GM12878 (cell line): ENCODE data around the gene ACVR2A. TPM values are rescaled to one million over a fixed set of nuclear protein-coding genes. Genes with fewer than 3 reads are reported as not detected.

Experiments used
- ATAC-seq: fragments of 200-7000 bp; cut with Tn5 transposase; 3 replicates; pipeline ENCODE4 v1.9.1; 2020; ENCODE audit warnings: mild to moderate bottlenecking, moderate library complexity
- BruUV-seq: library from RNA; stranded (reverse); fragments of 400-500 nt; replicated peaks from 2 replicates; lab custom pipeline; 2021; lab: Mats Ljungman, UMichigan
- CTCF ChIA-PET: fragments of 300-600 bp; sonication (Branson Sonifier 250); formaldehyde crosslinking; extraction: SDS; loops from one replicate; lab custom pipeline; 2021; ENCODE audit warnings: inconsistent platforms; lab: Yijun Ruan, JAX
- POLR2A ChIA-PET: fragments of 350-600 bp; formaldehyde crosslinking; extraction: SDS; loops from one replicate; lab custom pipeline; 2021; ENCODE audit warnings: inconsistent platforms; lab: Charles Lee
- RAD21 ChIA-PET: fragments of 300-600 bp; sonication (Branson Sonifier 250); formaldehyde crosslinking; loops from one replicate; lab custom pipeline; 2023; ENCODE audit warnings: antibody characterized with exemption; ENCODE audit not compliant: unreplicated experiment; lab: Charles Lee
- SMC1A ChIA-PET: fragments of 300-600 bp; sonication (Branson Sonifier 250); formaldehyde crosslinking; loops from one replicate; lab custom pipeline; 2023; ENCODE audit not compliant: unreplicated experiment, uncharacterized antibody; lab: Charles Lee
- DNase-seq: peaks from one replicate; pipeline ENCODE4 v3.0.0-alpha.2; 2011; ENCODE audit warnings: low read depth, low spot score
- FAIRE-seq: peaks from 3 replicates; lab custom pipeline; 2011; peaks lifted over from hg19 to GRCh38; lab: Jason Lieb, UNC
- H2AFZ ChIP-seq: 2 replicates; pipeline ENCODE4 v1.6.0; 2011; ENCODE audit warnings: low read depth, low read length, control low read depth; ENCODE audit not compliant: control insufficient read depth
- H3K27ac ChIP-seq: 2 replicates; pipeline ENCODE4 v1.5.1; 2011; ENCODE audit warnings: control low read depth; ENCODE audit not compliant: control insufficient read depth, insufficient read depth
- H3K27me3 ChIP-seq, 2 experiments: replicated peaks in 1 of 2; 2 replicates each; pipeline versions ENCODE4 v1.6.0 to v1.6.1; 2011; ENCODE audit warnings: low read length in 1 of 2; ENCODE audit not compliant: control insufficient read depth in 2 of 2, insufficient read depth in 2 of 2
- H3K36me3 ChIP-seq, 2 experiments: 2 replicates each; pipeline ENCODE4 v1.5.1; 2011; ENCODE audit warnings: low read length in 1 of 2; ENCODE audit not compliant: control insufficient read depth in 2 of 2, insufficient read depth in 2 of 2
- H3K4me1 ChIP-seq: 2 replicates; pipeline ENCODE4 v1.6.1; 2011; ENCODE audit warnings: mild to moderate bottlenecking, low read length, moderate library complexity, mixed read lengths; ENCODE audit not compliant: control insufficient read depth, insufficient read depth
- H3K4me2 ChIP-seq: 2 replicates; pipeline ENCODE4 v1.6.0; 2011; ENCODE audit warnings: control low read depth; ENCODE audit not compliant: control insufficient read depth, insufficient read depth
- H3K4me3 ChIP-seq: fragments of 200-600 bp; sonication (generic); 2 replicates; pipeline ENCODE4 v1.5.1; 2016
- H3K79me2 ChIP-seq: 2 replicates; pipeline ENCODE4 v1.6.0; 2011; ENCODE audit warnings: low read length; ENCODE audit not compliant: control insufficient read depth, insufficient read depth
- H3K9ac ChIP-seq: 2 replicates; pipeline ENCODE4 v1.8.0; 2011; ENCODE audit warnings: low read length, control low read depth, mixed read lengths; ENCODE audit not compliant: control insufficient read depth, insufficient read depth
- H3K9me3 ChIP-seq: replicated peaks from 3 replicates; pipeline ENCODE4 v1.5.1; 2011; ENCODE audit warnings: mild to moderate bottlenecking, low read length; ENCODE audit not compliant: control insufficient read depth, insufficient read depth
- H4K20me1 ChIP-seq: 2 replicates; pipeline ENCODE4 v1.6.0; 2011; ENCODE audit not compliant: control insufficient read depth, insufficient read depth
- CBX5 ChIP-seq: sonication (generic); IDR thresholded peaks from 2 replicates; pipeline ENCODE4 v1.6.1; 2016; ENCODE audit warnings: low read depth, moderate library complexity, mild to moderate bottlenecking, inconsistent platforms
- LARP7 ChIP-seq: fragments of 450-650 bp; IDR thresholded peaks from 2 replicates; pipeline ENCODE4 v1.6.1; 2017; ENCODE audit warnings: mild to moderate bottlenecking
- NFYA ChIP-seq: IDR thresholded peaks from 2 replicates; pipeline ENCODE4 v1.6.1; 2011; ENCODE audit warnings: low read depth, mild to moderate bottlenecking, low read length, improper control_type of control experiment, borderline replicate concordance
- NRF1 ChIP-seq: conservative IDR thresholded peaks from 2 replicates; pipeline ENCODE4 v1.6.1; 2011; ENCODE audit warnings: mild to moderate bottlenecking, low read depth, low read length, improper control_type of control experiment
- PAX8 ChIP-seq: fragments of 450-650 bp; IDR thresholded peaks from 2 replicates; pipeline ENCODE4 v1.6.1; 2017; ENCODE audit warnings: mild to moderate bottlenecking, moderate library complexity
- POU2F2 ChIP-seq: IDR thresholded peaks from 3 replicates; pipeline ENCODE4 v1.6.1; 2011; ENCODE audit warnings: low read depth, mild to moderate bottlenecking, low read length, borderline replicate concordance
- SMARCA5 ChIP-seq: fragments of 450-650 bp; IDR thresholded peaks from 2 replicates; pipeline ENCODE4 v1.6.1; 2017; ENCODE audit warnings: mild to moderate bottlenecking
- SP1 ChIP-seq: IDR thresholded peaks from one replicate; pipeline ENCODE4 v1.6.1; 2011; ENCODE audit warnings: low read depth, low read length
- TCF7 ChIP-seq: IDR thresholded peaks from 2 replicates; pipeline ENCODE4 v1.6.1; 2014; ENCODE audit warnings: antibody characterized with exemption, borderline replicate concordance
- WGBS: methylation state at CpG from one replicate; pipeline ENCODE4 v1.1.6; 2016; ENCODE audit warnings: low lambda C conversion rate; ENCODE audit not compliant: insufficient replicate concordance, insufficient coverage; ENCODE audit errors: missing lambda C conversion rate; 5-methylcytosine and 5-hydroxymethylcytosine counted together
- in situ Hi-C: fragments of 300-500 bp; cut with MboI; formaldehyde crosslinking; loops from 9 replicates; pipeline ENCODE4 v1.14.3; 2018; ENCODE audit warnings: mixed read lengths
- intact Hi-C: fragments of 100-400 bp; cut with micrococcal nuclease; formaldehyde crosslinking; loops from one replicate; pipeline ENCODE4 v1.14.2; 2022; ENCODE audit not compliant: unreplicated experiment
- polyA plus RNA-seq, 11 experiments: library from polyadenylated mRNA; depleted of rRNA in 4 of 11; unstranded in 6 of 11; stranded (reverse) in 5 of 11; fragments of >200 nt; fragmentation: Nextera tagmentation in 4 of 11; fragmentation: Illumina TruSeq in 1 of 11; extraction: Ambion mirVana in 4 of 11; extraction: Trizol in 1 of 11; gene quantifications; 1 replicate in 1 of 11; 2 replicates in 10 of 11; pipeline versions ENCODE4 v1.2.1 to v1.2.3, GENCODE V29; 2011 to 2016; ENCODE audit warnings: inconsistent platforms in 2 of 11, missing spikeins in 2 of 11, low read depth in 1 of 11
- total RNA-seq, 4 experiments: library from RNA; depleted of rRNA in 3 of 4; stranded (reverse); fragments of >200 nt in 3 of 4; fragmentation: Illumina TruSeq in 1 of 4; extraction: Trizol in 1 of 4; gene quantifications; 2 replicates each; pipeline versions ENCODE4 v1.2.1 to v1.2.3, GENCODE V29; 2013 to 2021
- TF ChIP-seq, protein P1 (sequence below): fragments of 450-650 bp; formaldehyde crosslinking; IDR thresholded peaks from 2 replicates; pipeline ENCODE4 v1.5.0; 2022; ENCODE audit warnings: mild to moderate bottlenecking, missing genetic modification characterization

ACVR2A gene
- total and polyA plus RNA-seq, 10 of the 15 experiments (the other 5 are each of a cell fraction or from before 2014, with no cell fraction given), result 0.42 to 3.0 (median 1.7) TPM

DNA sequence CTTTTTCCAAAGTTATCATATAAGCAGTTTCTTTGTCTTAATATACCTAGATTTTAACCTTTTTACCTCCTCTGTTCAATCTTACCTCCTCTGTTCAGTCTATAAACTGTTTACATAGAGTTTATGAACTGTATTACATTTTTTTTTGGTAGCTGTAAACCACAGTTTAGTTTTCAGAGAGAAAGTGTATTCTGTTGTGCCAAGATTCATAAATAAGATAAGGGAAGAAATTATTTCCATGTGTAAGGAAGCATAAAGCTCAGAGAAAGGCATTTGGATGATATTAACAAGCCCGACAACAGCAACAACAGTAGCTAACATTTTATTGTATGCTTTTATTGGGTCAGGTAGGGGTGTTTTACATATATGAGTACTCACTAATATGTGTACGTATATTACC is 71.2 kb downstream of the ACVR2A start (continued):
- TF ChIP-seq, protein P1, sequence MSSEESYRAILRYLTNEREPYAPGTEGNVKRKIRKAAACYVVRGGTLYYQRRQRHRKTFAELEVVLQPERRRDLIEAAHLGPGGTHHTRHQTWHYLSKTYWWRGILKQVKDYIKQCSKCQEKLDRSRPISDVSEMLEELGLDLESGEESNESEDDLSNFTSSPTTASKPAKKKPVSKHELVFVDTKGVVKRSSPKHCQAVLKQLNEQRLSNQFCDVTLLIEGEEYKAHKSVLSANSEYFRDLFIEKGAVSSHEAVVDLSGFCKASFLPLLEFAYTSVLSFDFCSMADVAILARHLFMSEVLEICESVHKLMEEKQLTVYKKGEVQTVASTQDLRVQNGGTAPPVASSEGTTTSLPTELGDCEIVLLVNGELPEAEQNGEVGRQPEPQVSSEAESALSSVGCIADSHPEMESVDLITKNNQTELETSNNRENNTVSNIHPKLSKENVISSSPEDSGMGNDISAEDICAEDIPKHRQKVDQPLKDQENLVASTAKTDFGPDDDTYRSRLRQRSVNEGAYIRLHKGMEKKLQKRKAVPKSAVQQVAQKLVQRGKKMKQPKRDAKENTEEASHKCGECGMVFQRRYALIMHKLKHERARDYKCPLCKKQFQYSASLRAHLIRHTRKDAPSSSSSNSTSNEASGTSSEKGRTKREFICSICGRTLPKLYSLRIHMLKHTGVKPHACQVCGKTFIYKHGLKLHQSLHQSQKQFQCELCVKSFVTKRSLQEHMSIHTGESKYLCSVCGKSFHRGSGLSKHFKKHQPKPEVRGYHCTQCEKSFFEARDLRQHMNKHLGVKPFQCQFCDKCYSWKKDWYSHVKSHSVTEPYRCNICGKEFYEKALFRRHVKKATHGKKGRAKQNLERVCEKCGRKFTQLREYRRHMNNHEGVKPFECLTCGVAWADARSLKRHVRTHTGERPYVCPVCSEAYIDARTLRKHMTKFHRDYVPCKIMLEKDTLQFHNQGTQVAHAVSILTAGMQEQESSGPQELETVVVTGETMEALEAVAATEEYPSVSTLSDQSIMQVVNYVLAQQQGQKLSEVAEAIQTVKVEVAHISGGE, result no peak
- TF ChIP-seq PAX8 (no peak), TCF7 (no peak), SMARCA5 (no peak), NFYA (no peak), NRF1 (no peak), CBX5 (no peak), LARP7 (no peak)

DNA sequence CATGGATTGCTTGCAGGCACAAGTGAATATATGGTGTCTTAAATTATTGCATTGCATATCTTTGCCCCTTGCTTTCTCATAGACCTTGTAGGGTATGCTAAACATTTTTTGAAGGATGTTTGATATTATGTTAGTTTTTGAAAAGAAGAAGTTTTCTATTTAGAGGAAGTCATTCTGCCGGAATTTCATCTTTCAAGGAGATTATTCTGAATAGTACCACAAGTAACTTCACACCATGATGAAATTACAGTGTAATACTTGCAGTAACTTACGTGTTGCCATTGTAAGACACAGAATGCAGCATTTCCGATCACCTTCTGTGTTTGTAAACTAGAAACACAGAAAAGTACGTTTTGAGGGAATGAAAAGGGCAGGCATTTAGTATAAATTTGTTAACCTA is 71.9 kb downstream of the ACVR2A start:
- RAD21 ChIA-PET, result interaction anchor here (0.9 to 1.7 kb wide), 3 partner anchors 13 to 871 kb away, joined by 3 to 4 read pairs (median 4); no protein-coding TSS in a partner anchor
- POLR2A ChIA-PET, result no interaction called here
- Histone ChIP-seq H3K27ac (no peak overlapping the region), H3K36me3 (no peaks in the 10 kb centered on the region), H3K79me2 (no peaks in the 10 kb centered on the region), H3K27me3 (no peaks in the 10 kb centered on the region), H2AFZ (no peak overlapping the region), H4K20me1 (no peaks in the 10 kb centered on the region), H3K9me3 (no peaks in the 10 kb centered on the region), H3K4me3 (no peak overlapping the region), H3K4me1 (no peaks in the 10 kb centered on the region; the same call in 1 of the 2 replicates), H3K9ac (no peak overlapping the region), H3K4me2 (no peak overlapping the region)
- intact Hi-C loops, result no loop called here
- ATAC-seq, result no peak
- in situ Hi-C loops, result loop anchor here (10.0 kb wide), 2 partner anchors 992 to 1182 kb away; no protein-coding TSS in a partner anchor
- SMC1A ChIA-PET, result interaction anchor here (0.7 to 1.3 kb wide), 2 partner anchors 46 to 834 kb away, joined by 3 to 5 read pairs; no protein-coding TSS in a partner anchor
- BruUV-seq, result no TSS peak
- DNase-seq, result no peak
- 63% methylated on average over 4 of the region's 4 CpGs for WGBS
- no peak for FAIRE-seq
- CTCF ChIA-PET, result interaction anchor here (1.0 to 1.6 kb wide), 3 partner anchors 9 to 872 kb away, joined by 3 to 5 read pairs (median 5); no protein-coding TSS in a partner anchor
- no peak for TF ChIP-seq POU2F2
- TF ChIP-seq SP1, result no peak
